ENCODE measurements around the gene CCDC177.

GRCh38 chr14:69570836-69571330 lies 3.8 kb downstream of the CCDC177 start:
- TF ChIP-seq CTCF (conservative IDR thresholded peaks at IDR 0.05; ENCODE audit: low read depth, low read length) (no peak), EZH2 (IDR thresholded peaks at IDR 0.05; ENCODE audit: borderline replicate concordance, low read depth, low read length, poor library complexity, severe bottlenecking) (no peak)
